ENCODE measurements around the gene TUBB4B.

GRCh38 chr9:137213160-137214060 is 27.7 kb upstream of the TUBB4B start:
- TF ChIP-seq CTCF (IDR thresholded peaks at IDR 0.05) = no peak
- no peak for TF ChIP-seq POLR2A (IDR thresholded peaks at IDR 0.05)

All from thyroid gland (tissue), 4 donors.